DND-41 (cell line): ENCODE data around the gene CD4.

ENCODE experiments used
- ATAC-seq: fragments of 200-7000 bp; cut with Tn5 transposase; 3 replicates; pipeline ENCODE4 v1.9.1; 2021; ENCODE audit warnings: low read depth; ENCODE audit not compliant: insufficient read depth
- DNase-seq: peaks from one replicate; pipeline ENCODE4 v3.0.0-alpha.2; 2020
- H2AFZ ChIP-seq: 2 replicates; pipeline ENCODE4 v1.6.0; 2012; ENCODE audit warnings: low read depth, low read length
- H3K27ac ChIP-seq: 2 replicates; pipeline ENCODE4 v1.5.1; 2012; ENCODE audit warnings: low read length, inconsistent platforms
- H3K27me3 ChIP-seq: fragments of 200-600 bp; sonication (generic); 2 replicates; pipeline ENCODE4 v1.6.0; 2012; ENCODE audit warnings: low read length, mild to moderate bottlenecking, inconsistent platforms; ENCODE audit not compliant: insufficient read depth, poor library complexity
- H3K36me3 ChIP-seq: 2 replicates; pipeline ENCODE4 v1.5.1; 2012; ENCODE audit warnings: low read length, inconsistent platforms; ENCODE audit not compliant: insufficient read depth
- H3K4me1 ChIP-seq: 2 replicates; pipeline ENCODE4 v1.5.1; 2012; ENCODE audit warnings: mild to moderate bottlenecking, low read length; ENCODE audit not compliant: insufficient read depth
- H3K4me2 ChIP-seq: 2 replicates; pipeline ENCODE4 v1.6.0; 2012; ENCODE audit warnings: mild to moderate bottlenecking, moderate library complexity, low read length, inconsistent platforms; ENCODE audit not compliant: insufficient read depth
- H3K4me3 ChIP-seq, 2 experiments: fragments of 200-600 bp in 1 of 2; shearing (Covaris generic) in 1 of 2; 2 replicates each; pipeline ENCODE4 v1.5.1; 2012 to 2016; ENCODE audit warnings: inconsistent platforms in 2 of 2, low read length in 2 of 2, mild to moderate bottlenecking in 2 of 2, low read depth in 1 of 2, moderate library complexity in 1 of 2
- H3K79me2 ChIP-seq: 2 replicates; pipeline ENCODE4 v1.6.0; 2012; ENCODE audit warnings: low read length, inconsistent platforms; ENCODE audit not compliant: insufficient read depth
- H3K9ac ChIP-seq: 2 replicates; pipeline ENCODE4 v1.6.0; 2012; ENCODE audit warnings: low read depth, mild to moderate bottlenecking, inconsistent platforms, low read length, moderate library complexity
- H3K9me3 ChIP-seq: 2 replicates; pipeline ENCODE4 v1.5.1; 2012; ENCODE audit warnings: low read length, moderate library complexity, mild to moderate bottlenecking, inconsistent platforms; ENCODE audit not compliant: insufficient read depth, severe bottlenecking
- H4K20me1 ChIP-seq: 2 replicates; pipeline ENCODE4 v1.6.0; 2012; ENCODE audit warnings: low read length; ENCODE audit not compliant: insufficient read depth
- CTCF ChIP-seq: IDR thresholded peaks from 2 replicates; pipeline ENCODE4 v1.5.1; 2012; ENCODE audit warnings: borderline replicate concordance, low read length, moderate library complexity, mild to moderate bottlenecking; ENCODE audit not compliant: poor library complexity, severe bottlenecking; ENCODE audit errors: extremely low read depth
- EZH2 ChIP-seq: IDR thresholded peaks from 3 replicates; pipeline ENCODE4 v1.6.1; 2012; ENCODE audit warnings: borderline replicate concordance, low read depth, mild to moderate bottlenecking, moderate library complexity, low read length, inconsistent platforms; ENCODE audit not compliant: severe bottlenecking

The CD4 gene

GRCh38 chr12:6772331-6772695, 17.0 kb upstream of the CD4 start, which contains the start of gene LAG3:
Gene LAG3, plus strand, starts transcription at chr12:6772520. Its CDS starts 333 bp downstream, at chr12:6772853.
- no peak within 1 kb of the TSS for H3K4me3 ChIP-seq
- H3K79me2 ChIP-seq = no peaks in the 10 kb centered on the region
- peaks cover 11% of the 10 kb centered on the region for H4K20me1 ChIP-seq
- H3K27me3 ChIP-seq = peaks cover 17% of the 10 kb centered on the region
- H2AFZ ChIP-seq = no peak within 1 kb of the TSS
- H3K36me3 ChIP-seq = no peaks in the 10 kb centered on the region
- TF ChIP-seq CTCF (no peak), EZH2 (no peak)
- H3K9me3 ChIP-seq = no peaks in the 10 kb centered on the region
- peaks cover 5% of the 10 kb centered on the region for H3K4me1 ChIP-seq
- DNase-seq (no peak), ATAC-seq (no peak)
- no peak within 1 kb of the TSS for H3K27ac ChIP-seq
- H3K4me2 ChIP-seq = no peak within 1 kb of the TSS
- no peak within 1 kb of the TSS for H3K9ac ChIP-seq

DNA sequence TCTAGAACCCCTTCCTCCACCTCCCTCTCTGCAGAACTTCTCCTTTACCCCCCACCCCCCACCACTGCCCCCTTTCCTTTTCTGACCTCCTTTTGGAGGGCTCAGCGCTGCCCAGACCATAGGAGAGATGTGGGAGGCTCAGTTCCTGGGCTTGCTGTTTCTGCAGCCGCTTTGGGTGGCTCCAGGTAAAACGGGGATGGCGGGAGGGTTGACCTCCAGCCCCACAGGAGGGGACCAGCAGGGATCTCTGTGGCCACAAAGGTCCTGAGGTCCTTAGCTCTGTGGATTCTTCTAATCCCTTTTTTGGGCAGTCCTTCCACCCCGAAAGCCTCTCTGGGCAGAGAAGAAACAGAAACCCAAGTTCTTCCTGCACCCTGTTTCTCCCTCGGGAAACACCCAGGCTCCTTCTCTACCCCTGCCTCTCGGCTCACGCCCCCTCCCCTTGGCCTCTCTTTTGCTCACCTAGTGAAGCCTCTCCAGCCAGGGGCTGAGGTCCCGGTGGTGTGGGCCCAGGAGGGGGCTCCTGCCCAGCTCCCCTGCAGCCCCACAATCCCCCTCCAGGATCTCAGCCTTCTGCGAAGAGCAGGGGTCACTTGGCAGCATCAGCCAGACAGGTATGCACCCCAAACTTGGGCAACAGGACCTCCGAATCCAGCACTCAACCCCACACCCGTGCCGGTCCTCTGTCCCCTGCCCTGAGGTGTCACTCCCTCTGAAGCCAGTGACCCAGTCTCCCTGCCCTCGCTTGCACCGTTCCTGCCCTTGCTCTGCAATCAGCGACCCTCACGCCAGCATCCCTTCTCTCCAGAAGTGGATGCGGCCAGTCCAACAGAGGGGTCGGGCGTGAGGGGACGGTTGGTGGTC, 16.4 kb upstream of the CD4 start:
- Histone ChIP-seq H3K4me1 (peaks cover under 1% of the 10 kb centered on the region; the same call in 1 of the 2 replicates), H3K4me2 (no peak overlapping the region), H3K36me3 (no peaks in the 10 kb centered on the region), H3K27ac (no peak overlapping the region), H2AFZ (no peak overlapping the region), H3K4me3 (no peak overlapping the region), H3K9ac (no peak overlapping the region), H4K20me1 (peaks cover 6% of the 10 kb centered on the region; the same call in 1 of the 2 replicates), H3K9me3 (no peaks in the 10 kb centered on the region), H3K79me2 (no peaks in the 10 kb centered on the region), H3K27me3 (peaks cover 12% of the 10 kb centered on the region)
- TF ChIP-seq CTCF (no peak), EZH2 (no peak)
- no peak for ATAC-seq
- DNase-seq = no peak

DNA sequence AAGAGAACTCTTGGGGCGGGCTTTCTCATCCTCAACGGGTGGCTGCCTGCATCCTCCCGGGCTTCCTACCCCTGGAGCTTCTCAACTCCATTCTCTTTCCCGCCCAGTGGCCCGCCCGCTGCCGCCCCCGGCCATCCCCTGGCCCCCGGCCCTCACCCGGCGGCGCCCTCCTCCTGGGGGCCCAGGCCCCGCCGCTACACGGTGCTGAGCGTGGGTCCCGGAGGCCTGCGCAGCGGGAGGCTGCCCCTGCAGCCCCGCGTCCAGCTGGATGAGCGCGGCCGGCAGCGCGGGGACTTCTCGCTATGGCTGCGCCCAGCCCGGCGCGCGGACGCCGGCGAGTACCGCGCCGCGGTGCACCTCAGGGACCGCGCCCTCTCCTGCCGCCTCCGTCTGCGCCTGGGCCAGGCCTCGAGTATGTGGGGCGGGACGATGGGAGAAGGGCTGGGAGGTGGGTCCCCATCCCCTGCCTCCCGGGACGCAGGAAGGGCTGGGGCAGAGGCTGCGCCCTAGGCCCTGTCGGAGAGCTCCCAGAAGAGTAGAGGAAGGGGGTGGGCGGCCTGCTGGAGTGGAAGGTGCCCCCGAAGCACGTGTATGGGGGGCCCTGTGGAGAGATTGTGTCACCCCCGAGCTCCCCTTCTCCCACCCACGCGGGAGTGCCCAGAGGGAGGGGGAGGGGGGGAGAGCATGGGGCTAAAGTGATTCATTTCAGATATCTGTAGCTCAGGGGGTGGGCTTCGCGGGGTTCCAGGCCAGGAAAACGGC, 15.6 kb upstream of the CD4 start:
- no peaks in the 10 kb centered on the region for H4K20me1 ChIP-seq
- ATAC-seq = no peak
- no peaks in the 10 kb centered on the region for H3K79me2 ChIP-seq
- H3K4me3 ChIP-seq = no peak overlapping the region
- no peaks in the 10 kb centered on the region for H3K36me3 ChIP-seq
- H3K9ac ChIP-seq = no peak overlapping the region
- peaks cover 7% of the 10 kb centered on the region for H3K27me3 ChIP-seq
- H3K27ac ChIP-seq = no peak overlapping the region
- no peak for TF ChIP-seq CTCF
- no peak for TF ChIP-seq EZH2
- H2AFZ ChIP-seq = no peak overlapping the region
- H3K4me2 ChIP-seq = no peak overlapping the region
- no peak for DNase-seq
- H3K9me3 ChIP-seq = no peaks in the 10 kb centered on the region
- peaks cover 7% of the 10 kb centered on the region for H3K4me1 ChIP-seq
